ENCODE results near the gene NEDD9.

The NEDD9 gene

GRCh38 chr6:11265932-11266331, 33.5 kb upstream of the NEDD9 start:
- Histone ChIP-seq H3K4me3 (ENCODE audit: insufficient read depth, low read length, poor library complexity, severe bottlenecking) (no peak overlapping the region), H3K9ac (ENCODE audit: low read length) (no peak overlapping the region), H3F3A (ENCODE audit: insufficient read depth) (no peaks in the 10 kb centered on the region), H4K20me1 (ENCODE audit: low read depth, low read length) (no peaks in the 10 kb centered on the region), H3K27me3 (ENCODE audit: low read length) (no peaks in the 10 kb centered on the region), H2AFZ (ENCODE audit: low read depth, low read length, severe bottlenecking) (no peak overlapping the region), H3K27ac (ENCODE audit: low read depth, low read length) (no peak overlapping the region), H3K9me2 (replicated peaks; ENCODE audit: insufficient read depth, low read length) (no peaks in the 10 kb centered on the region), H3K4me2 (ENCODE audit: low read depth, low read length, poor library complexity, severe bottlenecking) (no peak overlapping the region), H3K36me3 (ENCODE audit: low read length) (peaks cover 5% of the 10 kb centered on the region; the same call in 1 of the 2 replicates), H3K9me3 (ENCODE audit: insufficient read depth, low read length) (no peaks in the 10 kb centered on the region), H3K79me2 (ENCODE audit: insufficient read depth, low read length) (no peaks in the 10 kb centered on the region)
- no peak for TF ChIP-seq CTCF (IDR thresholded peaks at IDR 0.05; ENCODE audit: insufficient read depth, low read length, poor library complexity, severe bottlenecking)
- no peak for TF ChIP-seq EZH2phosphoT487 (conservative IDR thresholded peaks at IDR 0.05; ENCODE audit: low read length)

DNA sequence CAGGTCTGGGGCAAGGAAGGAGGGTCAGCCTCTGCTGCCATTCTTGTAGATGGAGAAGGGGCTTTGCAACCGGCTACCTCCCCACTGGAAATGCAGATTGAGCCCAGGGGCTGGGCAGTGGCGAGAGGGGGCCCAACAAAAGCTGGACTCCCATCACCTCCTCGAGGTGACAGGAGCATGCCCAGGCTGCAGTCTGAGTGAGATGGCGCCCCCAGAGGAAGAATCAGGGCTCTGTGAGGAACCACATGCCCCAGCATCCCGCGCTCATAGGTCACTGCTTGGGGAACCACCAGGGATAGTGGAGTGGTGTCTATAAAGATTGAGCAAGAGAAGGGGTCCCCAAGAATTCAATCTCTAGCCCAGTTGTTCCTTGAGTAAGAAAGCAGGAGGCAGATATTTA, 31.6 kb upstream of the NEDD9 start:
- H3F3A ChIP-seq (ENCODE audit: insufficient read depth), result no peaks in the 10 kb centered on the region
- H3K27ac ChIP-seq (ENCODE audit: low read depth, low read length), result no peak overlapping the region
- TF ChIP-seq EZH2phosphoT487 (conservative IDR thresholded peaks at IDR 0.05; ENCODE audit: low read length) (no peak), CTCF (IDR thresholded peaks at IDR 0.05; ENCODE audit: insufficient read depth, low read length, poor library complexity, severe bottlenecking) (no peak)
- no peaks in the 10 kb centered on the region for H3K27me3 ChIP-seq (ENCODE audit: low read length)
- no peaks in the 10 kb centered on the region for H4K20me1 ChIP-seq (ENCODE audit: low read depth, low read length)
- peaks cover 12% of the 10 kb centered on the region; the same call in 1 of the 2 replicates for H3K36me3 ChIP-seq (ENCODE audit: low read length)
- H3K9me3 ChIP-seq (ENCODE audit: insufficient read depth, low read length), result no peaks in the 10 kb centered on the region
- no peak overlapping the region for H3K9ac ChIP-seq (ENCODE audit: low read length)
- no peaks in the 10 kb centered on the region for H3K9me2 ChIP-seq (replicated peaks; ENCODE audit: insufficient read depth, low read length)
- no peak overlapping the region for H3K4me3 ChIP-seq (ENCODE audit: insufficient read depth, low read length, poor library complexity, severe bottlenecking)
- H3K79me2 ChIP-seq (ENCODE audit: insufficient read depth, low read length), result 0 out of 2 replicates have a peak, but pooled peaks cover 3% of the 10 kb centered on the region
- no peak overlapping the region for H3K4me2 ChIP-seq (ENCODE audit: low read depth, low read length, poor library complexity, severe bottlenecking)
- H2AFZ ChIP-seq (ENCODE audit: low read depth, low read length, severe bottlenecking), result no peak overlapping the region

GRCh38 chr6:11263291-11263775, 30.9 kb upstream of the NEDD9 start:
- Histone ChIP-seq H3K9me3 (ENCODE audit: insufficient read depth, low read length) (no peaks in the 10 kb centered on the region), H4K20me1 (ENCODE audit: low read depth, low read length) (no peaks in the 10 kb centered on the region), H3K4me3 (ENCODE audit: insufficient read depth, low read length, poor library complexity, severe bottlenecking) (no peak overlapping the region), H3K27me3 (ENCODE audit: low read length) (no peaks in the 10 kb centered on the region), H3K4me2 (ENCODE audit: low read depth, low read length, poor library complexity, severe bottlenecking) (no peak overlapping the region), H3K36me3 (ENCODE audit: low read length) (peaks cover 12% of the 10 kb centered on the region; the same call in 1 of the 2 replicates), H2AFZ (ENCODE audit: low read depth, low read length, severe bottlenecking) (no peak overlapping the region), H3K79me2 (ENCODE audit: insufficient read depth, low read length) (0 out of 2 replicates have a peak, but pooled peaks cover 3% of the 10 kb centered on the region), H3K9ac (ENCODE audit: low read length) (no peak overlapping the region), H3K9me2 (replicated peaks; ENCODE audit: insufficient read depth, low read length) (no peaks in the 10 kb centered on the region), H3F3A (ENCODE audit: insufficient read depth) (no peaks in the 10 kb centered on the region), H3K27ac (ENCODE audit: low read depth, low read length) (no peak overlapping the region)
- TF ChIP-seq CTCF (IDR thresholded peaks at IDR 0.05; ENCODE audit: insufficient read depth, low read length, poor library complexity, severe bottlenecking) (no peak), EZH2phosphoT487 (conservative IDR thresholded peaks at IDR 0.05; ENCODE audit: low read length) (no peak)

All from SU-DHL-6 (cell line).